GM12878 (cell line): ENCODE results near the gene GID4. TPM values are rescaled to one million over a fixed set of nuclear protein-coding genes. Genes with fewer than 3 reads are reported as not detected.

Source experiments
- ATAC-seq: fragments of 200-7000 bp; cut with Tn5 transposase; 3 replicates; pipeline ENCODE4 v1.9.1; 2020; ENCODE audit warnings: mild to moderate bottlenecking, moderate library complexity
- BruUV-seq: library from RNA; stranded (reverse); fragments of 400-500 nt; replicated peaks from 2 replicates; lab custom pipeline; 2021; lab: Mats Ljungman, UMichigan
- CTCF ChIA-PET: fragments of 300-600 bp; sonication (Branson Sonifier 250); formaldehyde crosslinking; extraction: SDS; loops from one replicate; lab custom pipeline; 2021; ENCODE audit warnings: inconsistent platforms; lab: Yijun Ruan, JAX
- POLR2A ChIA-PET: fragments of 350-600 bp; formaldehyde crosslinking; extraction: SDS; loops from one replicate; lab custom pipeline; 2021; ENCODE audit warnings: inconsistent platforms; lab: Charles Lee
- RAD21 ChIA-PET: fragments of 300-600 bp; sonication (Branson Sonifier 250); formaldehyde crosslinking; loops from one replicate; lab custom pipeline; 2023; ENCODE audit warnings: antibody characterized with exemption; ENCODE audit not compliant: unreplicated experiment; lab: Charles Lee
- SMC1A ChIA-PET: fragments of 300-600 bp; sonication (Branson Sonifier 250); formaldehyde crosslinking; loops from one replicate; lab custom pipeline; 2023; ENCODE audit not compliant: unreplicated experiment, uncharacterized antibody; lab: Charles Lee
- DNase-seq: peaks from one replicate; pipeline ENCODE4 v3.0.0-alpha.2; 2011; ENCODE audit warnings: low read depth, low spot score
- FAIRE-seq: peaks from 3 replicates; lab custom pipeline; 2011; peaks lifted over from hg19 to GRCh38; lab: Jason Lieb, UNC
- H2AFZ ChIP-seq: 2 replicates; pipeline ENCODE4 v1.6.0; 2011; ENCODE audit warnings: low read depth, low read length, control low read depth; ENCODE audit not compliant: control insufficient read depth
- H3K27ac ChIP-seq: 2 replicates; pipeline ENCODE4 v1.5.1; 2011; ENCODE audit warnings: control low read depth; ENCODE audit not compliant: control insufficient read depth, insufficient read depth
- H3K27me3 ChIP-seq, 2 experiments: replicated peaks in 1 of 2; 2 replicates each; pipeline versions ENCODE4 v1.6.0 to v1.6.1; 2011; ENCODE audit warnings: low read length in 1 of 2; ENCODE audit not compliant: control insufficient read depth in 2 of 2, insufficient read depth in 2 of 2
- H3K36me3 ChIP-seq, 2 experiments: 2 replicates each; pipeline ENCODE4 v1.5.1; 2011; ENCODE audit warnings: low read length in 1 of 2; ENCODE audit not compliant: control insufficient read depth in 2 of 2, insufficient read depth in 2 of 2
- H3K4me1 ChIP-seq: 2 replicates; pipeline ENCODE4 v1.6.1; 2011; ENCODE audit warnings: mild to moderate bottlenecking, low read length, moderate library complexity, mixed read lengths; ENCODE audit not compliant: control insufficient read depth, insufficient read depth
- H3K4me2 ChIP-seq: 2 replicates; pipeline ENCODE4 v1.6.0; 2011; ENCODE audit warnings: control low read depth; ENCODE audit not compliant: control insufficient read depth, insufficient read depth
- H3K4me3 ChIP-seq: fragments of 200-600 bp; sonication (generic); 2 replicates; pipeline ENCODE4 v1.5.1; 2016
- H3K79me2 ChIP-seq: 2 replicates; pipeline ENCODE4 v1.6.0; 2011; ENCODE audit warnings: low read length; ENCODE audit not compliant: control insufficient read depth, insufficient read depth
- H3K9ac ChIP-seq: 2 replicates; pipeline ENCODE4 v1.8.0; 2011; ENCODE audit warnings: low read length, control low read depth, mixed read lengths; ENCODE audit not compliant: control insufficient read depth, insufficient read depth
- H3K9me3 ChIP-seq: replicated peaks from 3 replicates; pipeline ENCODE4 v1.5.1; 2011; ENCODE audit warnings: mild to moderate bottlenecking, low read length; ENCODE audit not compliant: control insufficient read depth, insufficient read depth
- H4K20me1 ChIP-seq: 2 replicates; pipeline ENCODE4 v1.6.0; 2011; ENCODE audit not compliant: control insufficient read depth, insufficient read depth
- BRCA1 ChIP-seq: IDR thresholded peaks from 2 replicates; pipeline ENCODE4 v1.6.1; 2011; ENCODE audit warnings: low read depth, low read length, improper control_type of control experiment
- CREB1 ChIP-seq: IDR thresholded peaks from 2 replicates; pipeline ENCODE4 v1.6.1; 2012; ENCODE audit warnings: low read depth, mild to moderate bottlenecking, inconsistent platforms
- CREM ChIP-seq: IDR thresholded peaks from 2 replicates; pipeline ENCODE4 v1.6.1; 2014; ENCODE audit warnings: antibody characterized with exemption, low read depth
- FOS ChIP-seq: IDR thresholded peaks from 3 replicates; pipeline ENCODE4 v1.6.1; 2011; ENCODE audit warnings: borderline replicate concordance; ENCODE audit not compliant: insufficient read length; ENCODE audit errors: extremely low read depth
- GATAD2B ChIP-seq: fragments of 450-650 bp; conservative IDR thresholded peaks from 2 replicates; pipeline ENCODE4 v1.6.1; 2017; ENCODE audit warnings: low read depth, mild to moderate bottlenecking, moderate library complexity
- MEF2A ChIP-seq: IDR thresholded peaks from 2 replicates; pipeline ENCODE4 v1.6.1; 2011; ENCODE audit warnings: low read depth, mild to moderate bottlenecking, low read length, moderate library complexity; ENCODE audit not compliant: insufficient read depth
- MTA3 ChIP-seq: IDR thresholded peaks from 2 replicates; pipeline ENCODE4 v1.6.1; 2012; ENCODE audit warnings: low read length, inconsistent platforms, borderline replicate concordance
- PAX5 ChIP-seq: IDR thresholded peaks from 2 replicates; pipeline ENCODE4 v1.6.1; 2011; ENCODE audit warnings: low read depth, low read length, borderline replicate concordance
- RAD21 ChIP-seq: IDR thresholded peaks from 2 replicates; pipeline ENCODE4 v1.6.1; 2011; ENCODE audit warnings: mild to moderate bottlenecking, low read depth, low read length, moderate library complexity; ENCODE audit not compliant: insufficient read depth
- SREBF1 ChIP-seq: IDR thresholded peaks from 2 replicates; pipeline ENCODE4 v1.6.1; 2012; ENCODE audit warnings: mild to moderate bottlenecking, low read length
- SRF ChIP-seq, 2 experiments: IDR thresholded peaks; 2 replicates each; pipeline ENCODE4 v1.6.1; 2011; ENCODE audit warnings: low read depth in 2 of 2, low read length in 2 of 2, mild to moderate bottlenecking in 1 of 2, moderate library complexity in 1 of 2
- ZNF592 ChIP-seq: fragments of 450-650 bp; IDR thresholded peaks from 2 replicates; pipeline ENCODE4 v1.6.1; 2017; ENCODE audit warnings: mild to moderate bottlenecking, moderate library complexity
- WGBS: methylation state at CpG from one replicate; pipeline ENCODE4 v1.1.6; 2016; ENCODE audit warnings: low lambda C conversion rate; ENCODE audit not compliant: insufficient replicate concordance, insufficient coverage; ENCODE audit errors: missing lambda C conversion rate; 5-methylcytosine and 5-hydroxymethylcytosine counted together
- in situ Hi-C: fragments of 300-500 bp; cut with MboI; formaldehyde crosslinking; loops from 9 replicates; pipeline ENCODE4 v1.14.3; 2018; ENCODE audit warnings: mixed read lengths
- intact Hi-C: fragments of 100-400 bp; cut with micrococcal nuclease; formaldehyde crosslinking; loops from one replicate; pipeline ENCODE4 v1.14.2; 2022; ENCODE audit not compliant: unreplicated experiment
- polyA plus RNA-seq, 11 experiments: library from polyadenylated mRNA; depleted of rRNA in 4 of 11; unstranded in 6 of 11; stranded (reverse) in 5 of 11; fragments of >200 nt; fragmentation: Nextera tagmentation in 4 of 11; fragmentation: Illumina TruSeq in 1 of 11; extraction: Ambion mirVana in 4 of 11; extraction: Trizol in 1 of 11; gene quantifications; 1 replicate in 1 of 11; 2 replicates in 10 of 11; pipeline versions ENCODE4 v1.2.1 to v1.2.3, GENCODE V29; 2011 to 2016; ENCODE audit warnings: inconsistent platforms in 2 of 11, missing spikeins in 2 of 11, low read depth in 1 of 11
- total RNA-seq, 4 experiments: library from RNA; depleted of rRNA in 3 of 4; stranded (reverse); fragments of >200 nt in 3 of 4; fragmentation: Illumina TruSeq in 1 of 4; extraction: Trizol in 1 of 4; gene quantifications; 2 replicates each; pipeline versions ENCODE4 v1.2.1 to v1.2.3, GENCODE V29; 2013 to 2021
- TF ChIP-seq, protein P1 (sequence below): IDR thresholded peaks from 2 replicates; pipeline ENCODE4 v1.6.1; 2011; ENCODE audit warnings: borderline replicate concordance, low read depth, mild to moderate bottlenecking, moderate library complexity, mixed read lengths, low read length; ENCODE audit not compliant: insufficient read depth; ENCODE audit errors: extremely low read length
- TF ChIP-seq, protein P2 (sequence below): fragments of 450-650 bp; IDR thresholded peaks from 2 replicates; pipeline ENCODE4 v1.6.1; 2017; ENCODE audit warnings: low read depth, mild to moderate bottlenecking, moderate library complexity

GID4 gene
- total and polyA plus RNA-seq, 10 of the 15 experiments (the other 5 are each of a cell fraction or from before 2014, with no cell fraction given), result 0.93 to 7.3 (median 3.6) TPM

DNA sequence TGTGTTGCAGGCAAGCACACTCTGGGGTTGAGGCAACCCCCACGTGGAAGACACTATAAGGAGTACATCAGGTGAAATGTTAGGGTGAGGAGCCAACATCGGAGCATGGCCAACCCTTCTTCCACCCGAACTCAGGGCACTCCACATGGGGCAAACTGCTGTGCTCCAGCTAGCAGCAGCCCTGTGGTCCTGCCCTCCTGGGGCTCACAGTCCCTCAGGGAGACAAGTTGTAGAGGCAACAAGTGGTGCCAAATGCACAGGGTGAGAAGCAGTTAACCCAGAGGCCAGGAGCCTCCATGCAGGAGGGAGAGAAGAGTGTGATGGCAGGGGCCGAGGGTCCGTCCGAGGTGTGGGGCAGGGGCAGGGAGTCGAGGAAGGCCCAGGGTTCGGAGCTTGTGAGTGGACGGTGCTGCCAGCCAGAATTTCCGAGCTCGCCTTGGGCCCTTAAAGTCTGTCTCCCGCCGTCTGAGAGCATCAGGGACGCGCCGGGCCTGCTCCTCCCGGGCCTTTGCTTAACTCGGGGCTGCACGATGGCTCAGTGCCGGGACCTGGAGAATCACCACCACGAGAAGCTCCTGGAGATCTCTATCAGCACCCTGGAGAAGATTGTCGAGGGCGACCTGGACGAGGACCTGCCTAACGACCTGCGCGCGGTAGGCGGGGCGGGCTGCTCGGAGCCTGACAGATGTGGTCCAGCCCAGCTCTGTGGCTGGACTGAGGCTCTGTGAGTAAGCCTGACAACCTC, 32.5 kb upstream of the GID4 start:
- no peak for ATAC-seq
- BruUV-seq, result no TSS peak
- Histone ChIP-seq H3K4me2 (no peak overlapping the region), H3K27ac (no peak overlapping the region), H3K9ac (no peak overlapping the region), H3K27me3 (no peaks in the 10 kb centered on the region), H4K20me1 (no peaks in the 10 kb centered on the region), H3K9me3 (no peaks in the 10 kb centered on the region), H3K4me3 (no peak overlapping the region), H3K36me3 (peaks cover 0 to 3% of the 10 kb centered on the region in 2 experiments; a peak in 1 of 4 replicates), H3K4me1 (no peaks in the 10 kb centered on the region), H3K79me2 (no peaks in the 10 kb centered on the region), H2AFZ (no peak overlapping the region)
- POLR2A ChIA-PET, result interaction anchor here (0.6 kb wide), 1 partner anchor 106 kb away, joined by 4 read pairs; no protein-coding TSS in a partner anchor
- RAD21 ChIA-PET, result no interaction called here
- TF ChIP-seq CREM (no peak), FOS (no peak), CREB1 (no peak), MEF2A (no peak), MTA3 (no peak), BRCA1 (no peak), PAX5 (no peak), SRF (IDR thresholded peaks at IDR 0.05; ENCODE audit: low read depth in 2 of 2, low read length in 2 of 2) (no peak), RAD21 (no peak), SREBF1 (no peak), GATAD2B (no peak), ZNF592 (no peak)
- TF ChIP-seq, protein P1, sequence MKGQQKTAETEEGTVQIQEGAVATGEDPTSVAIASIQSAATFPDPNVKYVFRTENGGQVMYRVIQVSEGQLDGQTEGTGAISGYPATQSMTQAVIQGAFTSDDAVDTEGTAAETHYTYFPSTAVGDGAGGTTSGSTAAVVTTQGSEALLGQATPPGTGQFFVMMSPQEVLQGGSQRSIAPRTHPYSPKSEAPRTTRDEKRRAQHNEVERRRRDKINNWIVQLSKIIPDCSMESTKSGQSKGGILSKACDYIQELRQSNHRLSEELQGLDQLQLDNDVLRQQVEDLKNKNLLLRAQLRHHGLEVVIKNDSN, result no peak
- TF ChIP-seq, protein P2, sequence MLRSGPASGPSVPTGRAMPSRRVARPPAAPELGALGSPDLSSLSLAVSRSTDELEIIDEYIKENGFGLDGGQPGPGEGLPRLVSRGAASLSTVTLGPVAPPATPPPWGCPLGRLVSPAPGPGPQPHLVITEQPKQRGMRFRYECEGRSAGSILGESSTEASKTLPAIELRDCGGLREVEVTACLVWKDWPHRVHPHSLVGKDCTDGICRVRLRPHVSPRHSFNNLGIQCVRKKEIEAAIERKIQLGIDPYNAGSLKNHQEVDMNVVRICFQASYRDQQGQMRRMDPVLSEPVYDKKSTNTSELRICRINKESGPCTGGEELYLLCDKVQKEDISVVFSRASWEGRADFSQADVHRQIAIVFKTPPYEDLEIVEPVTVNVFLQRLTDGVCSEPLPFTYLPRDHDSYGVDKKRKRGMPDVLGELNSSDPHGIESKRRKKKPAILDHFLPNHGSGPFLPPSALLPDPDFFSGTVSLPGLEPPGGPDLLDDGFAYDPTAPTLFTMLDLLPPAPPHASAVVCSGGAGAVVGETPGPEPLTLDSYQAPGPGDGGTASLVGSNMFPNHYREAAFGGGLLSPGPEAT, result no peak
- FAIRE-seq, result no peak
- WGBS, result 90% methylated on average over 30 of the region's 31 CpGs
- CTCF ChIA-PET, result interaction anchor here (2.3 kb wide), 1 partner anchor 22 kb away, joined by 6 read pairs; no protein-coding TSS in a partner anchor
- SMC1A ChIA-PET, result no interaction called here
- intact Hi-C loops (loop anchor here (10.0 kb wide), 1 partner anchor 672 kb away; no protein-coding TSS in a partner anchor), in situ Hi-C loops (no loop called here)
- DNase-seq, result no peak
